Esophagus muscularis mucosa (tissue), 4 donors: ENCODE results near the gene LSMEM2. TPM values are rescaled to one million over a fixed set of nuclear protein-coding genes. Genes with fewer than 3 reads are reported as not detected.

Experiments
- DNase-seq: peaks from one replicate; pipeline ENCODE4 v3.0.0-alpha.2; 2017; ENCODE audit errors: extremely low spot score
- H3K27ac ChIP-seq, 4 donors: fragments of 200-600 bp; sonication (generic); replicated peaks in 1 of 4; 1 replicate in 3 of 4; 2 replicates in 1 of 4; pipeline ENCODE4 v1.5.1; 2016 to 2019; ENCODE audit warnings: mild to moderate bottlenecking in 1 of 4
- H3K27me3 ChIP-seq, 4 donors: fragments of 200-600 bp; sonication (generic); one replicate each; pipeline versions ENCODE4 v1.5.1 to v1.6.0; 2016 to 2019
- H3K36me3 ChIP-seq, 4 donors: fragments of 200-600 bp; sonication (generic); one replicate each; pipeline ENCODE4 v1.5.1; 2016 to 2019
- H3K4me1 ChIP-seq, 4 donors: fragments of 200-600 bp; sonication (generic); one replicate each; pipeline ENCODE4 v1.5.1; 2016 to 2019
- H3K4me3 ChIP-seq, 4 donors: fragments of 200-600 bp; sonication (generic); 1 replicate in 2 of 4; 2 replicates in 2 of 4; pipeline ENCODE4 v1.5.1; 2016 to 2019; ENCODE audit warnings: mild to moderate bottlenecking in 4 of 4, moderate library complexity in 1 of 4
- H3K9me3 ChIP-seq, 4 donors: fragments of 200-600 bp; sonication (generic); 1 replicate in 3 of 4; 2 replicates in 1 of 4; pipeline ENCODE4 v1.5.1; 2016 to 2019
- CTCF ChIP-seq, 3 experiments: fragments of 200-600 bp in 2 of 3; fragments of 450-650 bp in 1 of 3; sonication (generic) in 2 of 3; IDR thresholded peaks; one replicate each; pipeline ENCODE4 v1.5.1; 2017 to 2019; ENCODE audit warnings: antibody characterized with exemption in 3 of 3, mild to moderate bottlenecking in 2 of 3, moderate library complexity in 1 of 3
- EP300 ChIP-seq: sonication (generic); formaldehyde crosslinking; IDR thresholded peaks from one replicate; pipeline ENCODE4 v1.6.1; 2017; ENCODE audit warnings: antibody characterized with exemption
- POLR2A ChIP-seq: fragments of 450-650 bp; IDR thresholded peaks from one replicate; pipeline ENCODE4 v1.6.1; 2017; ENCODE audit warnings: antibody characterized with exemption, moderate library complexity, mild to moderate bottlenecking, low read depth
- POLR2AphosphoS5 ChIP-seq, 2 donors: sonication (generic); formaldehyde crosslinking; IDR thresholded peaks; one replicate each; pipeline ENCODE4 v1.6.1; 2017; ENCODE audit warnings: antibody characterized with exemption in 2 of 2
- WGBS: methylation state at CpG from one replicate; pipeline ENCODE4 v1.1.5; 2018; 5-methylcytosine and 5-hydroxymethylcytosine counted together
- intact Hi-C: fragments of 100-400 bp; cut with DNase I; formaldehyde crosslinking; loops from one replicate; pipeline ENCODE4 v1.15.1; 2023
- total RNA-seq, 4 donors: library from RNA; depleted of rRNA; stranded (reverse); fragments of >200 nt; gene quantifications; one replicate each; pipeline versions ENCODE4 v1.1.0 to v1.2.1, GENCODE V29; 2016

Gene LSMEM2
- total RNA-seq, 4 donors from 2014 or later: not detected

DNA sequence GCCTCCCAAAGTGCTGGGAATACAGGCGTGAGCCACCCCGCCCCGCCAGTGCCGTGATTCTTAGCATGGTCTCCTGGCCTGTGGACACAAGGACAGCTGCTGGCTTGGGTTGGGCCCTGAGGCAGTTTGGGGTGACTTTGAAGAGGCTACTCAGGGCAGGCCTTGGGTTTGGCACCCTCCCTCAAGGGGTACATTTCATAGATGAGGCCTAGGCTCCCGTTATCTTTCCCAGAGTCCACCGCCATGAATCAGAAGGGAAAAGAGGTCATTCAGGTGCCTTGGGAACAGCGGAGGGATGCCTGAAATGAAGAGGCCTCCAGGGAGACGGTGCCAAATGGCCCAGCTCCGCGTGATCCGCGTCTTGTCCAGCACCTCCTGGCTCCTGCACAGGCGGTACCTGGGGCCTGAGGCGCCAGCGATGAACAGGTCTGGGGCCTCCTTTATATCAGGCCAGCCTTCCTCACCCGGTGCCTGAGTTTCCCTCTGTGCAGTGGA lies 33.6 kb upstream of the LSMEM2 start:
- Histone ChIP-seq H3K27ac (peak overlapping the region; percentile 86 to 92 (median 90)), H3K9me3 (no peaks in the 10 kb centered on the region), H3K27me3 (no peaks in the 10 kb centered on the region), H3K4me1 (peaks cover 100% of the 10 kb centered on the region in 4 donors), H3K4me3 (peak overlapping the region; percentile 44 to 62 (median 50)), H3K36me3 (peaks cover 0 to 17% (median 4%) of the 10 kb centered on the region in 4 donors)
- WGBS: 54% methylated on average over 11 of the region's 16 CpGs
- intact Hi-C loops: no loop called here
- no peak for DNase-seq
- TF ChIP-seq POLR2AphosphoS5 (IDR thresholded peaks at IDR 0.05) (no peak), CTCF (IDR thresholded peaks at IDR 0.05) (no peak), EP300 (no peak), POLR2A (no peak)

GRCh38 chr3:50245831-50246516 lies 32.9 kb upstream of the LSMEM2 start:
- Histone ChIP-seq H3K9me3 (no peaks in the 10 kb centered on the region), H3K27ac (peak overlapping the region; percentile 86 to 92 (median 90)), H3K27me3 (no peaks in the 10 kb centered on the region), H3K4me1 (peaks cover 100% of the 10 kb centered on the region in 4 donors), H3K4me3 (peak overlapping the region; percentile 44 to 62 (median 50)), H3K36me3 (peaks cover 0 to 20% (median 5%) of the 10 kb centered on the region in 4 donors)
- intact Hi-C loops: loop anchor here (1.0 kb wide), 1 partner anchor 19 kb away; no protein-coding TSS in a partner anchor
- WGBS: 2% methylated on average over 7 of the region's 25 CpGs
- TF ChIP-seq POLR2A: no peak
- TF ChIP-seq EP300: no peak
- peak; percentile 40 to 75 for TF ChIP-seq POLR2AphosphoS5 (IDR thresholded peaks at IDR 0.05)
- TF ChIP-seq CTCF (IDR thresholded peaks at IDR 0.05): peak; percentile 97 to 98 (median 98)
- peak; percentile 98 for DNase-seq

DNA sequence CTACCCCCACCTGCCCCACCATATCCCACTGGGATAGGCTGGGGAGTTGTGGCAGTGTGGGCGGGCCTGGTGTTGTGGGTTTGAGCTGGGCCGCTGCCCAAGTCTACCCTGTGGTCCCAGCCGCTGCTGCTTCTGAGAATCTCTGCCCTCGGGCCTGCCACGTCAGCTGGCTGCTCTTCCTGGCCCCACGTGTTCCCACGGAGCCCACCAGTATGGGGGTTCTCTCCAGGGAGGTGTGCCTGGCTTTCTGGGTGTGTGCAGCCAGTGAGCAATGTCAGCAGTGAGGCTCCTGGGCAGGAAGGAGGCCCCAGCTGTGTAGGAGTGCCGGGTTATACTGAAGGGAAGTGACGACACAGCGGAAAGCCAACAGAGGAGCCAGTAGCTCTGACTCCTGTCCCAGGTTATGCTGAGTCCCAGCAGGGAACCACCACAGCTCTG lies 32.4 kb upstream of the LSMEM2 start:
- TF ChIP-seq EP300 (no peak), CTCF (IDR thresholded peaks at IDR 0.05) (peak in 2 of 3 experiments; percentile 1 to 6)
- intact Hi-C loops: loop anchor here (1.0 kb wide), 1 partner anchor 19 kb away; no protein-coding TSS in a partner anchor
- no peaks in the 10 kb centered on the region for H3K9me3 ChIP-seq
- H3K27me3 ChIP-seq: no peaks in the 10 kb centered on the region
- H3K27ac ChIP-seq: peak overlapping the region; percentile 86 to 92 (median 90)
- H3K4me1 ChIP-seq: peaks cover 100% of the 10 kb centered on the region in 4 donors
- H3K4me3 ChIP-seq: peak overlapping the region; percentile 44 to 62 (median 50)
- 0% methylated on average over 1 of the region's 10 CpGs for WGBS
- DNase-seq: no peak
- H3K36me3 ChIP-seq: peaks cover 0 to 26% (median 7%) of the 10 kb centered on the region in 4 donors

DNA sequence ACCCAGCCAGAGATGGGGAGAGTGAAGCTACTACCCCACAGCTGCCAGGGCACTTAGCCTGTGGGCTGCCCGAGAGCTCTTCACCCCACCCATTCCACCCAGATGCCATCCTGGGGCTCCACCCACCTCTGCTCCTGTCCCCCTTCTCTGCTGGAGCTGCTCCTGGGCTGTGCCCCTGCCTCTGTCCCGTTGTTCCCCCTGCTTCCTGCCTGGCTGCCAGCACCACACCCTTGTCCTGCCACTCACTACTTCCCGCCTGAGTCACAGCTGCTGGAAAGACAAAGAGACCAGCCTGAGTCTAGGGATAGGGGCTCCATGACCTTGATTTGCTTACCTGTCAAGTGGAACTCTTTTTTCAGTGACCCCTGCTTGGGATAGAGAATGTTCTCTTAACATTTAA lies 30.5 kb upstream of the LSMEM2 start:
- WGBS: 0% methylated on average over 1 of the region's 3 CpGs
- H3K9me3 ChIP-seq: no peaks in the 10 kb centered on the region
- no peak overlapping the region for H3K4me3 ChIP-seq
- TF ChIP-seq POLR2AphosphoS5 (IDR thresholded peaks at IDR 0.05) (peak; percentile 51 to 63), CTCF (IDR thresholded peaks at IDR 0.05) (no peak), EP300 (no peak), POLR2A (no peak)
- peak overlapping the region; percentile 86 to 92 (median 90) for H3K27ac ChIP-seq
- H3K27me3 ChIP-seq: no peaks in the 10 kb centered on the region
- H3K36me3 ChIP-seq: peaks cover 12 to 44% (median 24%) of the 10 kb centered on the region in 4 donors
- intact Hi-C loops: no loop called here
- H3K4me1 ChIP-seq: peaks cover 94 to 100% (median 96%) of the 10 kb centered on the region in 4 donors
- DNase-seq: no peak
